Fibroblast of lung (primary cell): ENCODE results near the gene CHST10. TPM values are rescaled to one million over a fixed set of nuclear protein-coding genes. Genes with fewer than 3 reads are reported as not detected.

Experiments
- DNase-seq, 2 donors: peaks; one replicate each; pipeline versions ENCODE4 v3.0.0 to v3.0.0-alpha.2; 2010; ENCODE audit warnings: low read depth in 2 of 2
- H2AFZ ChIP-seq: 2 replicates; pipeline ENCODE4 v1.5.1; 2012; ENCODE audit warnings: low read length, control low read depth, inconsistent platforms
- H3K27ac ChIP-seq: 2 replicates; pipeline ENCODE4 v1.5.1; 2011; ENCODE audit warnings: low read length, control low read depth; ENCODE audit not compliant: insufficient read depth
- H3K27me3 ChIP-seq: 2 replicates; pipeline ENCODE4 v1.5.1; 2011; ENCODE audit warnings: mild to moderate bottlenecking, low read length; ENCODE audit not compliant: control insufficient read depth, insufficient read depth
- H3K36me3 ChIP-seq: 2 replicates; pipeline ENCODE4 v1.5.1; 2011; ENCODE audit warnings: low read length; ENCODE audit not compliant: control insufficient read depth, insufficient read depth
- H3K4me1 ChIP-seq: 2 replicates; pipeline ENCODE4 v1.5.1; 2011; ENCODE audit warnings: low read length; ENCODE audit not compliant: control insufficient read depth, insufficient read depth; ENCODE audit errors: extremely low read depth
- H3K4me2 ChIP-seq: 2 replicates; pipeline ENCODE4 v1.5.1; 2011; ENCODE audit warnings: low read length, control low read depth; ENCODE audit not compliant: insufficient read depth; ENCODE audit errors: extremely low read depth
- H3K4me3 ChIP-seq, 4 experiments: fragments of 200-600 bp in 1 of 4; sonication (generic) in 1 of 4; replicated peaks in 1 of 4; 2 replicates each; pipeline ENCODE4 v1.5.1; 2011 to 2016; ENCODE audit warnings: low read length in 4 of 4, low read depth in 3 of 4, mild to moderate bottlenecking in 3 of 4, control low read depth in 2 of 4, inconsistent platforms in 1 of 4, mixed read lengths in 1 of 4; ENCODE audit not compliant: insufficient read depth in 1 of 4; ENCODE audit errors: control extremely low read depth in 1 of 4
- H3K79me2 ChIP-seq: 2 replicates; pipeline ENCODE4 v1.5.1; 2012; ENCODE audit warnings: mild to moderate bottlenecking, low read length, inconsistent platforms; ENCODE audit not compliant: control insufficient read depth, insufficient read depth
- H3K9ac ChIP-seq: 2 replicates; pipeline ENCODE4 v1.5.1; 2011; ENCODE audit warnings: mild to moderate bottlenecking, low read length, control low read depth; ENCODE audit not compliant: insufficient read depth
- H3K9me3 ChIP-seq: 2 replicates; pipeline ENCODE4 v1.5.1; 2012; ENCODE audit warnings: low read depth, low read length; ENCODE audit not compliant: control insufficient read depth, insufficient read depth
- H4K20me1 ChIP-seq: 2 replicates; pipeline ENCODE4 v1.5.1; 2011; ENCODE audit warnings: low read length; ENCODE audit not compliant: control insufficient read depth, insufficient read depth; ENCODE audit errors: extremely low read depth
- CTCF ChIP-seq, 2 donors: IDR thresholded peaks in 1 of 2; conservative IDR thresholded peaks in 1 of 2; 1 replicate in 1 of 2; 2 replicates in 1 of 2; pipeline ENCODE4 v1.5.1; 2011 to 2012; ENCODE audit warnings: low read length in 2 of 2, control low read depth in 1 of 2, inconsistent platforms in 1 of 2, low read depth in 1 of 2, mild to moderate bottlenecking in 1 of 2
- EZH2 ChIP-seq: IDR thresholded peaks from 2 replicates; pipeline ENCODE4 v1.5.1; 2012; ENCODE audit warnings: low read length, control low read depth, mild to moderate bottlenecking; ENCODE audit errors: missing control alignments
- polyA plus RNA-seq, 2 donors: library from polyadenylated mRNA; depleted of rRNA in 1 of 2; stranded (reverse) in 1 of 2; unstranded in 1 of 2; fragments of >200 nt; gene quantifications; 2 replicates each; pipeline ENCODE4 v1.2.1, GENCODE V29; 2011 to 2012; ENCODE audit warnings: missing spikeins in 1 of 2
- total RNA-seq: library from RNA; depleted of rRNA; stranded (reverse); fragments of >200 nt; gene quantifications from 2 replicates; pipeline ENCODE4 v1.2.1, GENCODE V29; 2014

The CHST10 gene
- total and polyA plus RNA-seq, 2 donors (not counting 1 experiment from before 2014, with no cell fraction given), result 5.0 to 6.7 TPM

- DNase-seq, result no peak
- Histone ChIP-seq H3K4me3 (no peak overlapping the region), H3K4me2 (no peak overlapping the region), H4K20me1 (no peaks in the 10 kb centered on the region), H3K9me3 (no peaks in the 10 kb centered on the region), H3K4me1 (no peaks in the 10 kb centered on the region), H3K9ac (no peak overlapping the region), H3K79me2 (no peaks in the 10 kb centered on the region), H2AFZ (no peak overlapping the region), H3K27ac (no peak overlapping the region), H3K36me3 (no peaks in the 10 kb centered on the region), H3K27me3 (no peaks in the 10 kb centered on the region)
- TF ChIP-seq EZH2 (no peak), CTCF (conservative IDR thresholded peaks at IDR 0.05 in 1 of 2, IDR thresholded peaks at IDR 0.05 in 1 of 2; ENCODE audit: low read depth in 1 of 2, low read length in 2 of 2) (no peak)
These were observed 29.2 kb upstream of the CHST10 start for GRCh38 chr2:100446696-100447095.

- Histone ChIP-seq H3K9me3 (no peaks in the 10 kb centered on the region), H2AFZ (no peak overlapping the region), H3K4me3 (no peak overlapping the region), H3K27ac (no peak overlapping the region), H3K4me1 (no peaks in the 10 kb centered on the region), H3K79me2 (no peaks in the 10 kb centered on the region), H3K4me2 (no peak overlapping the region), H3K27me3 (no peaks in the 10 kb centered on the region), H3K36me3 (no peaks in the 10 kb centered on the region), H4K20me1 (no peaks in the 10 kb centered on the region), H3K9ac (no peak overlapping the region)
- TF ChIP-seq EZH2 (no peak), CTCF (conservative IDR thresholded peaks at IDR 0.05 in 1 of 2, IDR thresholded peaks at IDR 0.05 in 1 of 2; ENCODE audit: low read depth in 1 of 2, low read length in 2 of 2) (no peak)
- no peak for DNase-seq
These were observed 20.3 kb upstream of the CHST10 start for GRCh38 chr2:100437751-100438150.

GRCh38 chr2:100429726-100430125 is 12.3 kb upstream of the CHST10 start:
- H3K27me3 ChIP-seq, result no peaks in the 10 kb centered on the region
- no peaks in the 10 kb centered on the region for H3K9me3 ChIP-seq
- H3K27ac ChIP-seq, result no peak overlapping the region
- H3K4me3 ChIP-seq, result no peak overlapping the region
- DNase-seq, result no peak
- no peaks in the 10 kb centered on the region for H4K20me1 ChIP-seq
- H3K9ac ChIP-seq, result no peak overlapping the region
- H3K36me3 ChIP-seq, result no peaks in the 10 kb centered on the region
- H3K79me2 ChIP-seq, result no peaks in the 10 kb centered on the region
- TF ChIP-seq EZH2 (no peak), CTCF (conservative IDR thresholded peaks at IDR 0.05 in 1 of 2, IDR thresholded peaks at IDR 0.05 in 1 of 2; ENCODE audit: low read depth in 1 of 2, low read length in 2 of 2) (no peak)
- no peak overlapping the region for H3K4me2 ChIP-seq
- H2AFZ ChIP-seq, result no peak overlapping the region
- no peaks in the 10 kb centered on the region for H3K4me1 ChIP-seq
